ENCODE results near the gene STN1.

STN1 gene

DNA sequence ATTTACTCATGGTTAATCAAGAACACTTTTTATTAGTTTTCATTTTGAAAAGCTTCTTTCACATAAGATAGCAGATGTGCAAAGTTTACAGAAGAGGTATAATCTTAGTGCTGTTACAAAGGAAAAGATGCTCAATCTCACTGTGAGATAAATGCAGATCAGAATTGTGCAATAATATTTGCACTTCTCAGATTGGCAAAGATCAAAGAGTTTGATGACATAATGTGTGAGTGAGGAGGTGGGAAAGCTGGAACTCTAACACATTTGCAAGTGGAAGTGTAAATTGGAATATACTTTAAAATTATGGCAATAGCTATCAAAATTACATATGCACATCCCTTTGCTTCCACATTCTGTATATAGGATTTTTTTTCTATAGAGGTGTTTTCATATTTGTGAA is 21.5 kb upstream of the STN1 start:
- no peak overlapping the region for H3K4me3 ChIP-seq (ENCODE audit: control insufficient read depth, low read depth, low read length)
- no peak for DNase-seq (ENCODE audit: low read depth)
- TF ChIP-seq, protein P1, sequence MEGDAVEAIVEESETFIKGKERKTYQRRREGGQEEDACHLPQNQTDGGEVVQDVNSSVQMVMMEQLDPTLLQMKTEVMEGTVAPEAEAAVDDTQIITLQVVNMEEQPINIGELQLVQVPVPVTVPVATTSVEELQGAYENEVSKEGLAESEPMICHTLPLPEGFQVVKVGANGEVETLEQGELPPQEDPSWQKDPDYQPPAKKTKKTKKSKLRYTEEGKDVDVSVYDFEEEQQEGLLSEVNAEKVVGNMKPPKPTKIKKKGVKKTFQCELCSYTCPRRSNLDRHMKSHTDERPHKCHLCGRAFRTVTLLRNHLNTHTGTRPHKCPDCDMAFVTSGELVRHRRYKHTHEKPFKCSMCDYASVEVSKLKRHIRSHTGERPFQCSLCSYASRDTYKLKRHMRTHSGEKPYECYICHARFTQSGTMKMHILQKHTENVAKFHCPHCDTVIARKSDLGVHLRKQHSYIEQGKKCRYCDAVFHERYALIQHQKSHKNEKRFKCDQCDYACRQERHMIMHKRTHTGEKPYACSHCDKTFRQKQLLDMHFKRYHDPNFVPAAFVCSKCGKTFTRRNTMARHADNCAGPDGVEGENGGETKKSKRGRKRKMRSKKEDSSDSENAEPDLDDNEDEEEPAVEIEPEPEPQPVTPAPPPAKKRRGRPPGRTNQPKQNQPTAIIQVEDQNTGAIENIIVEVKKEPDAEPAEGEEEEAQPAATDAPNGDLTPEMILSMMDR (IDR thresholded peaks at IDR 0.05; ENCODE audit: control insufficient read depth, insufficient read depth, low read depth, low read length, missing control alignments): no peak

DNA sequence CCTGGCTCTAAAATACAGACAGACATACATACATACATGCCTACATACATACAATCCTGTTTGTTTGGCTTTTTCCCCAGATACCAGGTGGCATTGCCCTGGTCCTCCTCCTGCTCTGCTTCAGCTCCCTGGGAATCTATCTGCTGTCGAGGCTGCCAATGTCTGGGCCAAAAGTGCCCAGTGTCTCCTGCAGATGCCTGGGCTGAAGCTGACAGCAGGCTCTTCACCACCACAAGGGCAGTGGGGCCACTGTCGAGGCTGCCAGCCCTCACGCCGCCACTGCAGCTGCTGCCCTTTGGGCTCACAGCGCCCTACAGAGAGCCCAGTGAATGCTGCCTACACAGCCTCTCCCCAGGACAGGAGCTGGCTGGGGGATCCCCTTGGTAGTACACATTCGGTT is 18.0 kb upstream of the STN1 start:
- DNase-seq (ENCODE audit: low read depth): no peak
- H3K4me3 ChIP-seq (ENCODE audit: control insufficient read depth, low read depth, low read length): no peak overlapping the region
- TF ChIP-seq, protein P1 (IDR thresholded peaks at IDR 0.05; ENCODE audit: control insufficient read depth, insufficient read depth, low read depth, low read length, missing control alignments): no peak

DNA sequence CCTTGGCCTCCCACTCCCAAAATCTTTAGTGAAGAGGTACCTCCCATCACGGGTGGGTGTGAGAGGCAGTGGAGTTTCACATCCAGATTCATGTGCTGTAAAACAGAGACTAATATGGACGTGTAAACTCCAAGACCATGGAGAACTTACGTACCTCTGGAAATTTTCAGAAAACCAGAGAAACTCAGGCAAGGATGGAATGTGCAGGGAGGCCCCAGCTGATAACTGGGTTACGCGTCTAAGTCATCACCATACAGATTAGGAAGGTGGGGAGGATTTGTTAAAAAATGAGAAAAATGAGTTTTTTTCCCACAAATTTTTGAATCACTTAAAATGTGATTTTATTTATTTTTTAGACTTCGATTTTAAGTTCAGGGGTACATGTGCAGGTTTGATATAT is 16.3 kb upstream of the STN1 start:
- DNase-seq (ENCODE audit: low read depth): no peak
- TF ChIP-seq, protein P1 (IDR thresholded peaks at IDR 0.05; ENCODE audit: control insufficient read depth, insufficient read depth, low read depth, low read length, missing control alignments): no peak
- H3K4me3 ChIP-seq (ENCODE audit: control insufficient read depth, low read depth, low read length): no peak overlapping the region

DNA sequence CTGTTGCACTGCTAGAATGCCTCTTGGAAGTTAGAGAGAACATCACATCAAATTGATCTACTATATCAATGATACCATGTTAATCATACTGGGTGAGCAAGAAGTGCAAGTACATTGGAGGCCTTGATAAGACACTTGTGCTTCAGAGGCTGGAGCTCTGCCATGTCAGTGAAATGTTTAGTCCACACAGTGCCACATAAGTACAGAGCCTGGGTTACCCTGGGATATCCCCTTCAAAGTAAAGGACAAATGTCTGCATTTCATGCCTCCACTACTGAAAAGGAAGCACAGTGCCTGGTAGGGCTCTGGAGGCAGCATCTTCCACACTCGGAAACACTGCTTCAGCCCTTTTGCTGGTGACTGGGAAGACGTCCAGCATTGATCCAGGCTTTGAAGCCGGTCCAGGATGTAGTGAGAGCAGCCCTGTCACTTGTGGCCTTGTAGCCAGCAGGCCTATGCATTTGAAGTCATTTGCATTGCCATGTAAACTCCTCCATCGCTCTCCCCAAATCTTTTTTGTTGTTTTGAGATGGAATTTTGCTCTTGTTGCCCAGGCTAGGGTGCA is 15.7 kb upstream of the STN1 start:
- TF ChIP-seq, protein P1 (IDR thresholded peaks at IDR 0.05; ENCODE audit: control insufficient read depth, insufficient read depth, low read depth, low read length, missing control alignments): no peak
- no peak for DNase-seq (ENCODE audit: low read depth)
- no peak overlapping the region for H3K4me3 ChIP-seq (ENCODE audit: control insufficient read depth, low read depth, low read length)

DNA sequence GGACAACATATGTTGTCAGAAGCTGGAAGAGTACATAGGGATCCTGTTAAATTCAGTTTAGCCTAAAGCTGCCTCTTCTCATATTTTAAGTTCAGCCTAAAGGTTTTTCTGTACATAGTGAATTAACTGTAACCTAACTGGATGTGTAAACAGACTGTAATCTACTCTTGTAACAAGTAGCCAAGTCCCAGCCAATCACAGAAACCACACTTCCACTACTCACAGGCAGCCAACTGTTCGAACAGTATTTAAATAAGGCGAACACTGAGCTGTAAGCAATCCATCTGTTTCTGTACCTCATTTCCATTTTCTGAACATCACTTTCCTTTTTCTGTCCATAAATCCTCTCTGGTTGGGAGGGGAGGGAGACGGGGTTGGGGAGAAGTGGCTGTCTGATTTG is 15.0 kb upstream of the STN1 start:
- TF ChIP-seq, protein P1 (IDR thresholded peaks at IDR 0.05; ENCODE audit: control insufficient read depth, insufficient read depth, low read depth, low read length, missing control alignments): no peak
- no peak overlapping the region for H3K4me3 ChIP-seq (ENCODE audit: control insufficient read depth, low read depth, low read length)
- DNase-seq (ENCODE audit: low read depth): no peak

DNA sequence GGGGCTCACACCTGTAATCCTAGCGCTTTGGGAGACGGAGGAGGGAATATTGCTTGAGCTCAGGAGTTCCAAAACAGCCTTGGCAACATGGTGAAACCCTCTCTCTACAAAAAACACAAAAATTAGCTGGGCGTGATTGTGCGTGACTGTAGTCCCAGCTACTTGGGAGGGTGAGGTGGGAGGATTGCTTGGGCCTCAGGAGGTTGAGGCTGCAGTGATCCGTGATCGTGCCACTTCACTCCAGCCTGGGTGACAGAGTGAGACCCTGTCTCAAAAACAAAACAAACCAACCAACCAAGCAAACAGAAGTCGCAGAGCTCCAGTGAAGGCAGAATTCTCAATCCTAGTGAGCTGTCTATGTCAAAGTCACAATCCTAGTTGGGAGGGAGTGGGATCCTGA is 14.3 kb upstream of the STN1 start:
- H3K4me3 ChIP-seq (ENCODE audit: control insufficient read depth, low read depth, low read length): no peak overlapping the region
- TF ChIP-seq, protein P1 (IDR thresholded peaks at IDR 0.05; ENCODE audit: control insufficient read depth, insufficient read depth, low read depth, low read length, missing control alignments): no peak
- no peak for DNase-seq (ENCODE audit: low read depth)

DNA sequence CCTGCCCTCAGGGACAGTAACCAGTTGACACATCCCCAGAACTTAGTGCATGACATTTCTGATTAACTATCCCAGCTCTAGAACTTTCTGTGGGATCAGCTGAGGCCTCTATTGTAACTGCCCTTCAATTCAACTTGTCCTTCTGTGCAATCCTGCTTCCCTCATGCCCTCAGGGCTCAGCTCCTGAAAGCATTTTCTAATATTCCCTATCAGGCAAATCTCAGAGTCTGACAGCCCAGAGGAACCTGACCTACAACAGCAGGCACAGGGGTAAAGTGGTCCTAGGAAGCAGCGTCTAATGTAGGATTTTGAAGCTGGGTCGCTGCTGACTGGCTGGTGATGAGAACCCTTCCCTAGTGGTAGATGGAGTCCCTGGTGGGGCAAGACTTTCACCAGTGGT is 13.6 kb upstream of the STN1 start:
- no peak overlapping the region for H3K4me3 ChIP-seq (ENCODE audit: control insufficient read depth, low read depth, low read length)
- no peak for DNase-seq (ENCODE audit: low read depth)
- TF ChIP-seq, protein P1 (IDR thresholded peaks at IDR 0.05; ENCODE audit: control insufficient read depth, insufficient read depth, low read depth, low read length, missing control alignments): no peak
